ENCODE measurements around the gene APLN.

The APLN gene

DNA sequence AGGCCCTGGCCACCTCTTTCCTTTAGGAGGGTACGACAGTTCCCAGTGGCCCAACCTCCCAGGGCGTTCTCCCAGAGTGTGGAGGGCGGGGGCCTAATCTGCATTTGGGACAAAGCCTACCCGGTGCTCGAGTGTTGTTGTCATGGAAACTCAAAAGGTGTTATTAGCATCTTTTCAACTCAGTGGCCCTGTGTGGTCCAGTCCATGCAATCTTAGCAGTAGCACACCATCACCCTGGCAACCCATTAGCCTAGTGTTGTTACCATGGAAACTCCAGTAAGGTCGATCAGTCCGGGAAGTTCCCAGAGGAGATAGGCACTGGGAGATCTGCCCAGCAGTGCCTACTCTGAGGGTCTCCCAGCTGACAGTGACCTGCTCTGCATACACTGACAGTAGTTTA, 20.2 kb downstream of the APLN start:
- Histone ChIP-seq H3K4me3 (ENCODE audit: control insufficient read depth in 1 of 7, extremely low read depth in 1 of 7, insufficient read depth in 4 of 7, low read depth in 2 of 7, low read length in 6 of 7) (no peak overlapping the region), H3K27ac (ENCODE audit: insufficient read depth in 1 of 2, low read depth in 1 of 2, low read length in 2 of 2, poor library complexity in 1 of 2, severe bottlenecking in 2 of 2) (no peak overlapping the region), H3K36me3 (ENCODE audit: control insufficient read depth in 4 of 4, insufficient read depth in 4 of 4, low read length in 3 of 4) (no peaks in the 10 kb centered on the region), H3K4me1 (ENCODE audit: control extremely low read depth in 1 of 4, control insufficient read depth in 4 of 4, insufficient read depth in 4 of 4, low read length in 3 of 4) (peaks cover 0 to 2% (median 0%) of the 10 kb centered on the region in 4 experiments), H3K9me3 (ENCODE audit: control extremely low read depth in 1 of 5, control insufficient read depth in 4 of 5, insufficient read depth in 2 of 5, low read depth in 1 of 5, low read length in 4 of 5) (no peaks in the 10 kb centered on the region), H3K27me3 (replicated peaks in 2 of 5; ENCODE audit: control insufficient read depth in 4 of 5, insufficient read depth in 5 of 5, low read length in 4 of 5) (no peaks in the 10 kb centered on the region)
- WGBS (ENCODE audit: insufficient coverage): 86% methylated on average over 7 of the region's 7 CpGs
- ChIA-PET CTCF (interaction anchor here (1.2 to 1.6 kb wide), 3 partner anchors 21 to 92 kb away, joined by 3 to 4 read pairs (median 4); partner anchors contain the start of gene APLN), POLR2A (no interaction called here)
- no peak for DNase-seq

DNA sequence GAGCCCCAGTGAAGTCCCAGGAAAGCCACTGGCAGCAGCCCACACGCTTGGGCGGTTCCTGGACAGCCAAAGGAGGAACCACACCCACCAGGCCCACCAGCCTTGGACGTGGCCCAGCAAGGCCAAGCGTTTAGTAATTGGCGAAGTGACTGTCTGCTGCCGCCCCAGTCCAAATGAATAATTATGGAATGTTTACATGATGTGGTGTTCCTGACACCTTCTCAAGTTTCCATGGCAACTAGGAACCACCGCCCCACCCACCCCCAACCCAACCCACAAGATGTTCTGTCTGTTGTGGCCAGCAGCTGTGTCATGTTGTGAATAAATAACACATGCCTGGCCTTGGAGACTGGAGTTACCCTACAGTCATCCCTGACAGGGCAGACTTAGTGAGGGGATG, 22.3 kb downstream of the APLN start:
- no peaks in the 10 kb centered on the region for H3K27me3 ChIP-seq (replicated peaks in 2 of 5; ENCODE audit: control insufficient read depth in 4 of 5, insufficient read depth in 5 of 5, low read length in 4 of 5)
- no peak overlapping the region for H3K27ac ChIP-seq (ENCODE audit: insufficient read depth in 1 of 2, low read depth in 1 of 2, low read length in 2 of 2, poor library complexity in 1 of 2, severe bottlenecking in 2 of 2)
- no peaks in the 10 kb centered on the region for H3K36me3 ChIP-seq (ENCODE audit: control insufficient read depth in 4 of 4, insufficient read depth in 4 of 4, low read length in 3 of 4)
- H3K9me3 ChIP-seq (ENCODE audit: control extremely low read depth in 1 of 5, control insufficient read depth in 4 of 5, insufficient read depth in 2 of 5, low read depth in 1 of 5, low read length in 4 of 5): no peaks in the 10 kb centered on the region
- DNase-seq: no peak
- WGBS (ENCODE audit: insufficient coverage): 94% methylated on average over 2 of the region's 7 CpGs
- peaks cover 0 to 2% (median 0%) of the 10 kb centered on the region in 4 experiments for H3K4me1 ChIP-seq (ENCODE audit: control extremely low read depth in 1 of 4, control insufficient read depth in 4 of 4, insufficient read depth in 4 of 4, low read length in 3 of 4)
- POLR2A ChIA-PET: no interaction called here
- CTCF ChIA-PET: interaction anchor here (1.3 to 1.5 kb wide), 3 partner anchors 17 to 123 kb away, joined by 3 to 5 read pairs (median 3); partner anchors contain the start of gene XPNPEP2
- H3K4me3 ChIP-seq (ENCODE audit: control insufficient read depth in 1 of 7, extremely low read depth in 1 of 7, insufficient read depth in 4 of 7, low read depth in 2 of 7, low read length in 6 of 7): no peak overlapping the region

DNA sequence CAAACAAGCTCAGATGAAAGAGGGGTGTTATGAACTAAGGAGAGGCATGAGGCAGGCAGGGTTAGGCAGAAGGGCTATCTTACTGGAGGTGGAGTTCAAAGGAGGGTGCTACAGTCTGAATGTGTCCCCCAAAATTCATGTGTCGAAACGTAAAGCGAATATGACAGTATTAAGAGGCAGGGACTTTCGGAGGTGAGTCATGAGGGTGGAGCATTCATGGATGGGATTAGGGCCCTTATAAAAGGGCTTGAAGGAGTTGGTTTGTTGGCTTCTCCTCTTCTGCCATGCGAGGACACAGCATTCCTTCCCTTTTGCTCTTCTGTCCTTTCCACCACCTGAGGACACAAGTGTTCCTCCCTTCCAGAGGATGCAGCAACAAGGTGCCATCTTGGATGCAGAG, 22.9 kb downstream of the APLN start:
- Histone ChIP-seq H3K27ac (ENCODE audit: insufficient read depth in 1 of 2, low read depth in 1 of 2, low read length in 2 of 2, poor library complexity in 1 of 2, severe bottlenecking in 2 of 2) (no peak overlapping the region), H3K9me3 (ENCODE audit: control extremely low read depth in 1 of 5, control insufficient read depth in 4 of 5, insufficient read depth in 2 of 5, low read depth in 1 of 5, low read length in 4 of 5) (no peaks in the 10 kb centered on the region), H3K36me3 (ENCODE audit: control insufficient read depth in 4 of 4, insufficient read depth in 4 of 4, low read length in 3 of 4) (no peaks in the 10 kb centered on the region), H3K4me3 (ENCODE audit: control insufficient read depth in 1 of 7, extremely low read depth in 1 of 7, insufficient read depth in 4 of 7, low read depth in 2 of 7, low read length in 6 of 7) (no peak overlapping the region), H3K4me1 (ENCODE audit: control extremely low read depth in 1 of 4, control insufficient read depth in 4 of 4, insufficient read depth in 4 of 4, low read length in 3 of 4) (peaks cover 0 to 2% (median 0%) of the 10 kb centered on the region in 4 experiments), H3K27me3 (replicated peaks in 2 of 5; ENCODE audit: control insufficient read depth in 4 of 5, insufficient read depth in 5 of 5, low read length in 4 of 5) (no peaks in the 10 kb centered on the region)
- DNase-seq: no peak
- ChIA-PET CTCF (interaction anchor here (0.9 to 1.5 kb wide), 4 partner anchors 16 to 124 kb away, joined by 3 to 5 read pairs (median 3); partner anchors contain the start of gene XPNPEP2), POLR2A (no interaction called here)
- WGBS (ENCODE audit: insufficient coverage): 97% methylated on average over 5 of the region's 5 CpGs

DNA sequence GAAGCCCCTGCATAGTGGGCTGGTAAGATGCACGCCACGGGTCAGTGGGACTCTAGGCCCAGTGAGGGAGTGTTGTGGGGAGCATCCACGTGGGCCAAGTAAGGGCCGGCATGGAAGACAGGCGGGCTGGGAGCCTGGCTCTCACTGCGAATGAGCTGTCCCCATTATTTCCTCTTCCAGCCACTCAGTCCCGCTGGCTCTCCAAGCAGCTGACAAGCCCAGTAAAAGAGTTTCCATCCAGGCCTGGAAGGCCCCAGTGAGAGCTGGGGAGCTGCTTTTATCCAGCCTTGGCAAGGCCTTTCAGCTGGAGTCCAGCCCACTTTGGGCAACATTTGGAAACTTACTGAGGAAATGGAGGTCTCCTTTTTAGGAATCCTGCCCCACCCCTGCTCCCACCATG, 24.9 kb downstream of the APLN start:
- POLR2A ChIA-PET: no interaction called here
- H3K4me3 ChIP-seq (ENCODE audit: control insufficient read depth in 1 of 7, extremely low read depth in 1 of 7, insufficient read depth in 4 of 7, low read depth in 2 of 7, low read length in 6 of 7): no peak overlapping the region
- H3K27me3 ChIP-seq (replicated peaks in 2 of 5; ENCODE audit: control insufficient read depth in 4 of 5, insufficient read depth in 5 of 5, low read length in 4 of 5): no peaks in the 10 kb centered on the region
- no peak overlapping the region for H3K27ac ChIP-seq (ENCODE audit: insufficient read depth in 1 of 2, low read depth in 1 of 2, low read length in 2 of 2, poor library complexity in 1 of 2, severe bottlenecking in 2 of 2)
- no peaks in the 10 kb centered on the region for H3K36me3 ChIP-seq (ENCODE audit: control insufficient read depth in 4 of 4, insufficient read depth in 4 of 4, low read length in 3 of 4)
- DNase-seq: no peak
- 40% methylated on average over 1 of the region's 7 CpGs for WGBS (ENCODE audit: insufficient coverage)
- H3K9me3 ChIP-seq (ENCODE audit: control extremely low read depth in 1 of 5, control insufficient read depth in 4 of 5, insufficient read depth in 2 of 5, low read depth in 1 of 5, low read length in 4 of 5): no peaks in the 10 kb centered on the region
- H3K4me1 ChIP-seq (ENCODE audit: control extremely low read depth in 1 of 4, control insufficient read depth in 4 of 4, insufficient read depth in 4 of 4, low read length in 3 of 4): peaks cover 0 to 2% (median 0%) of the 10 kb centered on the region in 4 experiments
- CTCF ChIA-PET: interaction anchor here (1.4 kb wide), 1 partner anchor 14 kb away, joined by 3 read pairs; no protein-coding TSS in a partner anchor

DNA sequence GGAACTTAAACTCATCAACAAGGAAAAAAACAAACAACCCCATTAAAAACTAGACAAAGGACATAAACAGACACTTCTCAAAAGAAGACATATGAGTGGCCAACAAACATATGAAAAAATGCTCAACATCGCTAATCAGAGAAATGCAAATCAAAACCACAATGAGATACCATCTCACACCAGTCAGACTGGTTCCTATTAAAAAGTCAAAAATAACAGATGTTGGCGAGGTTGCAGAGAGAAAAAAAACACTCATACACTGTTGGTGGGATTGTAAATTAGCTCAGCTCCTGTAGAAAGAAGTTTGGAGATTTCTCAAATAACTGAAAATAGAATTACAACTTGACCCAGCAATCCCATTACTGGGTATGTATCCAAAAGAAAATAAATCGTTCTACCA, 28.7 kb downstream of the APLN start:
- Histone ChIP-seq H3K4me1 (ENCODE audit: control extremely low read depth in 1 of 4, control insufficient read depth in 4 of 4, insufficient read depth in 4 of 4, low read length in 3 of 4) (peaks cover 0 to 2% (median 0%) of the 10 kb centered on the region in 4 experiments), H3K36me3 (ENCODE audit: control insufficient read depth in 4 of 4, insufficient read depth in 4 of 4, low read length in 3 of 4) (no peaks in the 10 kb centered on the region), H3K9me3 (ENCODE audit: control extremely low read depth in 1 of 5, control insufficient read depth in 4 of 5, insufficient read depth in 2 of 5, low read depth in 1 of 5, low read length in 4 of 5) (no peaks in the 10 kb centered on the region), H3K27ac (ENCODE audit: insufficient read depth in 1 of 2, low read depth in 1 of 2, low read length in 2 of 2, poor library complexity in 1 of 2, severe bottlenecking in 2 of 2) (no peak overlapping the region), H3K4me3 (ENCODE audit: control insufficient read depth in 1 of 7, extremely low read depth in 1 of 7, insufficient read depth in 4 of 7, low read depth in 2 of 7, low read length in 6 of 7) (no peak overlapping the region), H3K27me3 (replicated peaks in 2 of 5; ENCODE audit: control insufficient read depth in 4 of 5, insufficient read depth in 5 of 5, low read length in 4 of 5) (no peaks in the 10 kb centered on the region)
- ChIA-PET POLR2A (no interaction called here), CTCF (interaction anchor here (0.9 to 2.3 kb wide), 4 partner anchors 10 to 21 kb away, joined by 3 to 9 read pairs (median 4); no protein-coding TSS in a partner anchor)
- no CpG with 5 or more reads among the region's 3 CpGs for WGBS (ENCODE audit: insufficient coverage)
- DNase-seq: peak in 1 of 3 donors; percentile 42

- H3K4me1 ChIP-seq (ENCODE audit: control extremely low read depth in 1 of 4, control insufficient read depth in 4 of 4, insufficient read depth in 4 of 4, low read length in 3 of 4): peaks cover 0 to 2% (median 0%) of the 10 kb centered on the region in 4 experiments
- no peaks in the 10 kb centered on the region for H3K9me3 ChIP-seq (ENCODE audit: control extremely low read depth in 1 of 5, control insufficient read depth in 4 of 5, insufficient read depth in 2 of 5, low read depth in 1 of 5, low read length in 4 of 5)
- no peak overlapping the region for H3K4me3 ChIP-seq (ENCODE audit: control insufficient read depth in 1 of 7, extremely low read depth in 1 of 7, insufficient read depth in 4 of 7, low read depth in 2 of 7, low read length in 6 of 7)
- H3K27me3 ChIP-seq (replicated peaks in 2 of 5; ENCODE audit: control insufficient read depth in 4 of 5, insufficient read depth in 5 of 5, low read length in 4 of 5): no peaks in the 10 kb centered on the region
- POLR2A ChIA-PET: no interaction called here
- no peak overlapping the region for H3K27ac ChIP-seq (ENCODE audit: insufficient read depth in 1 of 2, low read depth in 1 of 2, low read length in 2 of 2, poor library complexity in 1 of 2, severe bottlenecking in 2 of 2)
- H3K36me3 ChIP-seq (ENCODE audit: control insufficient read depth in 4 of 4, insufficient read depth in 4 of 4, low read length in 3 of 4): no peaks in the 10 kb centered on the region
- 60% methylated on average over 9 of the region's 10 CpGs for WGBS (ENCODE audit: insufficient coverage)
- CTCF ChIA-PET: interaction anchor here (1.6 to 1.7 kb wide), 2 partner anchors 15 to 16 kb away, joined by 5 read pairs; no protein-coding TSS in a partner anchor
- peak in 2 of 3 donors; percentile 74 to 76 for DNase-seq
These were observed 31.9 kb downstream of the APLN start for GRCh38 chrX:129622757-129623301.

GRCh38 chrX:129618997-129619396, 35.8 kb downstream of the APLN start:
- H3K36me3 ChIP-seq (ENCODE audit: control insufficient read depth in 4 of 4, insufficient read depth in 4 of 4, low read length in 3 of 4): no peaks in the 10 kb centered on the region
- ChIA-PET POLR2A (no interaction called here), CTCF (interaction anchor here (0.7 to 1.9 kb wide), 2 partner anchors 9 to 17 kb away, joined by 4 to 5 read pairs; no protein-coding TSS in a partner anchor)
- WGBS (ENCODE audit: insufficient coverage): 92% methylated on average over 3 of the region's 4 CpGs
- H3K4me1 ChIP-seq (ENCODE audit: control extremely low read depth in 1 of 4, control insufficient read depth in 4 of 4, insufficient read depth in 4 of 4, low read length in 3 of 4): peaks cover 0 to 13% (median 8%) of the 10 kb centered on the region in 4 experiments
- DNase-seq: no peak
- no peak overlapping the region for H3K4me3 ChIP-seq (ENCODE audit: control insufficient read depth in 1 of 7, extremely low read depth in 1 of 7, insufficient read depth in 4 of 7, low read depth in 2 of 7, low read length in 6 of 7)
- no peak overlapping the region for H3K27ac ChIP-seq (ENCODE audit: insufficient read depth in 1 of 2, low read depth in 1 of 2, low read length in 2 of 2, poor library complexity in 1 of 2, severe bottlenecking in 2 of 2)
- H3K27me3 ChIP-seq (replicated peaks in 2 of 5; ENCODE audit: control insufficient read depth in 4 of 5, insufficient read depth in 5 of 5, low read length in 4 of 5): no peaks in the 10 kb centered on the region
- H3K9me3 ChIP-seq (ENCODE audit: control extremely low read depth in 1 of 5, control insufficient read depth in 4 of 5, insufficient read depth in 2 of 5, low read depth in 1 of 5, low read length in 4 of 5): no peaks in the 10 kb centered on the region
